ENCODE data around the gene SMAD3.
"Not testable (repeated sequence)": the region's sequence is repeated elsewhere in the genome, so short reads cannot be mapped to it uniquely, and the experiment has no call there.

The SMAD3 gene

DNA sequence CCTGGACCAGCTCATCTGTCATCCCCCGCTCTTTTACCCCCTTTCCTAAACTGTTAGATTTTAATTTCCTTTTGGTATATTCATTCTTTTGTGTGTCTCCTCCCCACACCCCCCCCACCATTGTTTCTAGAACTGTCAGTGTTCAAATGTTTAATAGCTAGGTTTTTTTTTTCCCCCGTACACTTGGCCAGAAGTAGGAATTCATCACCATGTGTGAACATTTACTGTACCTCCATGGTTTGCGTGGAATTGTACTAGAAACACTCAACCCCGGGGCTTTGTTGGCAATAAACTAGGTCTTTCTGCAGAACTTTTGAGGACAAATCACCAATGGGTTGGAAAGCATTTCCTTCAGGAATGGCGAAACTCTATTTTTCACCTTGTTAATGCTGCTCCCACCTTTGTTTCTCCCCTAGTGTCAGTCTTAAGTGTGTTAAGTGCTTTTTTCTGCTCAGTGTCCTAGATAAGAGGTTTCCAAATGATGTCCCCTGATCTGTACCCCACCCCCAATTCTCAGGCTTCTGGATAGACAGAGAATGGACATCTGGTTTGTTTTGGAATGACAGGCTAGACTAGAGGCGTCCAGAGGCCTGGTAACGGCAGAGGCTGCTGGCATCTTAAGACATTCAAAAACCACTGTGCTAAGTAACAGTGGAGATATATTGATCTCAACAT, 76.8 kb downstream of the SMAD3 start:
- no peak for DNase-seq (ENCODE audit: low read depth in 2 of 2)

DNA sequence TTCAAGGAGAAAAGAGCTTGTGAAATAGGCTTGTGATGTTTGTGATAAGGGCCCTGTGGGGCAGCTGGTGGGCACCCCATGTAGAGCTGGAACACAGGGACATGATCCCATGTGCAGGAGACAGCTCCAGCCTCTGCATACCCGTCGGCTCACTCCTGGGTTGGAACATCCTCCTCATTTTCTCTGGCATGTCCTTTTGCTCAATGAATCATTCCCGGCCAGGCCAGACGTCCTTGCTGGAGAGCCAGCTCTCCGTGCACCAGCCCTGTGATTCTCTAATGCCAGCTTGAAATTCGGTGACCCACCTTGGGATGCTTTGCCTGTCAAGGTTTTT, 77.3 kb downstream of the SMAD3 start:
- no peak for DNase-seq (ENCODE audit: low read depth in 2 of 2)

DNA sequence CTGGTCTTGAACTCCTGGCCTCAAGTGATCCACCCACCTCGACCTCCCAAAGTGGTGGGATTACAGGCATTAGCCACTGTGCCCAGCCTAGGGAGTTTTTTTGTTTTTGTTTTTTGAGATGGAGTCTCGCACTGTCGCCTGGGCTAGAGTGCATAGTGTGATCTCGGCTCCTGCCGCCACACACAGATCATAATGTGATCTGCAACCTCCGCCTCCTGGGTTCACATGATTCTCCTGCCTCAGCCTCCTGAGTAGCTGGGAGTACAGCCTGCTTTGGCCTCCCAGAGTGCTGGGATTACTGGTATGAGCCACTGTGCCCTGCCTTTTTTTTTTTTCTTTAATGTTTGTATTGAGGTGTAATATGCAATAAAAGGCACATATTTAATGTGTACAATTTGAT, 78.2 kb downstream of the SMAD3 start:
- no peak for DNase-seq (ENCODE audit: low read depth in 2 of 2)

DNA sequence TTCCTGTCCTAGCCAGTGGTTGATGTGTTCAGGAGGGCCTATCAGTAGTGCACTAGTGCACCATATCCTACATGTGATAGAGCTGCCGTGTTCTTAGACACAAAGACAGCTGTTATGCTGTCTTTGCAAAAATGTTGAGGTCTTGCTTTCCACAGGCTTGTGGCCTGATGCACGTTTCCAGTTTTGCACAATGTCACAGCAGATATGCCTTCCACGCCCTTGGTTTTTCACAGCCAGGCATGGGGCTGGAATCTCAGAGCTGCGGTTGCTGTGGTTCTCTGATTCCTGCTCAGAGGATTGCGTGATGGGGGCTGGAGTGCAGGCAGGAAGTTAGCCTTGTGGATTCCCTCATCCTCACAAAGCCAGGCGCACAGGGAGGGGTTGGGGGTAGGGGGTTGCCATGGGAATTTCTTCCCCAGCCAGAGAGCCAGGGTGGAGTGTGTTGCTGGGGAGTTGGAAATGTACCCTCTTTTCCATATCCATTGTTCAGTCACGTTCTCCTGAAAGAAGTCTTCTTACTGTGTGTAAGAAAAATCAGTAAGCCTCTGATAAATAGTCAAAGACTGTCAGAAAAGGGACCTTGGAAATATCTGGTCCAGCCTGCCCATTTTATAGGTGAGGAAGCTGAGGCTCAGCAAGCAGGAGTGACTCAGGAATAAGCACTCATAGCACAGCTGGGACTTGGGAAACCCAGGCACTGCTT, 79.4 kb downstream of the SMAD3 start:
- DNase-seq (ENCODE audit: low read depth in 2 of 2) = no peak

DNA sequence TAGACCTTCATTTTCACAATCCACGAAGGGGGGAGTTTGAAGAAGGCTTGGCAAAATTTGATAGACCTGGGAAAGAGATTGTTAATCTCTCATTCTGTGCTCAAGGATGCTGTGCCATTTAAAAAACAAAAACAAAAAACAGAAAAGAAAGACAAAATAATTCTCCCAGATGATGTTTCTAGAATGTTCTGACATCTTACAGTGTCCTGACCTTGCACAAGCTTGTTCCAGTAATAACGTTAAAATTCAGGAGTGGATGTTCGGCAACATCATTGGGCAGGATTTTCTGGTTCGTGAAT, 79.9 kb downstream of the SMAD3 start:
- DNase-seq (ENCODE audit: low read depth in 2 of 2) = no peak

DNA sequence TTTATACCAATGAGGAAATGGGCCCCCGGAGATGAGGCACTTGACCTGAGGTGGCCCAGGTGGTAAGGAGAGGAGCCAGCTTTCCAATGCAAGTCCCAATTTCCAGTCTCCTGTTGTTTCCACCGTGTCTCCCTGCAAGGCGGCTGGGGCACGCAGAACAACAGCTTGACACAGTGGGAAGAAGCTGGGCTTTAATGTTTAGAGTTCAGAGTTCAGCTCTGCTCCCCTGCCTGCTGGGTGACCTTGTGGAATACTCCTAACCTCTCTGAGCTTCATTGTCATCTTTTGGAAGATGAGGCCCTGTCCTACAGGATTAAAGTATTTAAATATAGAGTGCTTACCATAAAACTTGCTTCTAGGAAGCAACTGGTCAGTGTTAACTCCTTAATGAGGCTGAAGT, 80.3 kb downstream of the SMAD3 start:
- DNase-seq (ENCODE audit: low read depth in 2 of 2) = no peak

DNA sequence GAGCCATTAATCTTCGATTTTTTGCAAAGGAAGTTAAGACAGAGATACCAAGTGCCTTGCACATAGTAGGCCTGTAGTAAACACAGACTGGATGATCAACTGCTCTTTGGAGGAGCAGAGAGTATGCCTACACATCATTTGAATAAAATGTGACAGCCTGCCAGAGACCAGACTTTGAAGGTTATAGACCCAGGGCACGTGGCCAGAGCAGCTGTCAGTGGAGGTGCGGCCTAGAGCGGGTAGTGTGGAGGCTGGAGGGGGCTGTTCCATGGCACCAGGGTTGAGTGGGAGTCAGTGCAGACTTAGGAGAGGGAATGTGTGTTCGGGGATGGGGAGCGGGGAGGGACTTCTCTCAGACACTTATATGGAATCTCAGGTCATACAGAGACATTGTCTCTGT, 80.8 kb downstream of the SMAD3 start:
- DNase-seq (ENCODE audit: low read depth in 2 of 2) = no peak

DNA sequence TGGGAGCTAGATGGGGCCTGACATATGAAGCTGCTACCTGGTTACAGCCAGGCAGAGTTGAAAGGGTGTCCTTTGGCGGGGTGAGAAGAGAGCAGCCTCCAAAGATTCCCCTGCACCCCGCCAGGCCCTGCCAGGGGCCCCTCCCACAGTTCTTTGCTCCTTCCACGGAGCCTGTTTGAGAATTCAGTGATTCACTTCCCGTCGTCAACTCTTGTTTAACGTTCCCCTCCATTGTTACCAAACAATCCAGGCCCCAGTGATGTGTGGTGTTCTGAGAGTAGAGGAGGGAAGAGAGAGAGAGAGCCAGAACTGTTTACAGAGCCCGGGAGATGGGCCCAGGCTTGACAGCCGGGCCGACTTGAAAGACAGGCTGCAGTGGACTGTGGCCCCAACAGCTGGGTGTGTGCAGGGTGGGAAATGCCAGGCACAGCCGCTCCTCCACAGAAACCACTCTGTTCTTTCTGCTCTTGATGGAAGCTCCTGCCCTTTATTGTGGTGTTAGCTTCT, 81.5 kb downstream of the SMAD3 start:
- DNase-seq (ENCODE audit: low read depth in 2 of 2) = no peak

DNA sequence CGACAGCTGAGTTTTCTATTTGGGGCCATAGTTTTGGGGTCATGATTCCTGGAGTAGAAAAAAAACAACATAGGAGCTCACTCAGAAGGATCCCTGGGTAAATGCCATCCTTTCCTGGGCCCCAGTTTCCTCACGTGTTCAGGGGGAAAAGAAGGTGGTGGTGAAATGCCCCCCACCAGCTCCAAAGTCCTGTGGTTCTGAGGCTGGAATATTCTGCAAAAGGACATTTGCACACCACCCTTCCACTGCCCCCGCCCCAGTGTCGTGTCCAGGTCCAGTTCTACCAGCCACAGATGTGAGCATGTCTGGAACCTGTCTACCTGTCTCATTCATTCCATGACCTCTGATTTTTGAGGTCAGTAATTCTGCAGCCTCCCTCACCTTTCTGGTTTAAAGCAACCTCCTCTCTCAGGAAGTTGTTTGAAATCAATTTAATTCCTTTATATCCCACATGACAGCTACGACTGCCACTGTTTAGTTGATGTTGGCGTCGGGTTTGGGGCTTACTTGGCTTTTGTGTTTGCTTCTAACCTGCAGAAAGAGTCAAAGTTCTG, 82.1 kb downstream of the SMAD3 start:
- no peak for DNase-seq (ENCODE audit: low read depth in 2 of 2)

DNA sequence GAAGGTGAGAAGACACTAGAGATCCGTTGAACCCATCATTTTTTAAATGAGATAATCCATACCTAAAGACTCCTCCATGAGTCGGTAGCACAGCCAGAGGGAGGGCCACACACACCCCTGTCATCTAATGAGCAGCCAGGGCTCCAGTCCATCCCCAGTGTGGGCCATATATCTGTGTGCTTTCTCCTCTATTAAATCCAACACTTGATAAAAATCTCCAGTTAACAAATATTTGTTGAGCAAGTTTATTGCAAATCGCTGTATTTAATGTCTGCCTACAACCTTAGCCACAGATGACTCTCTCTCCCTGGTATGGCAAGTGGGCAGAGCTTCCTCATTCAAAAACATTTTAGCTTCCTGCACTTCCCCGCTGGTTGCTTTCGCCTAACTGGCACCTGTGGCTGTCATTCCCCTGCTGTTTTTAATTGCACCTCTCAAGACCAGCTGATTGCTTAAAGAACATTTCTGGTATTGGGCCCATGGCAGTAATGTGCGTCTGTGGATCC, 82.8 kb downstream of the SMAD3 start:
- DNase-seq (ENCODE audit: low read depth in 2 of 2) = no peak

DNA sequence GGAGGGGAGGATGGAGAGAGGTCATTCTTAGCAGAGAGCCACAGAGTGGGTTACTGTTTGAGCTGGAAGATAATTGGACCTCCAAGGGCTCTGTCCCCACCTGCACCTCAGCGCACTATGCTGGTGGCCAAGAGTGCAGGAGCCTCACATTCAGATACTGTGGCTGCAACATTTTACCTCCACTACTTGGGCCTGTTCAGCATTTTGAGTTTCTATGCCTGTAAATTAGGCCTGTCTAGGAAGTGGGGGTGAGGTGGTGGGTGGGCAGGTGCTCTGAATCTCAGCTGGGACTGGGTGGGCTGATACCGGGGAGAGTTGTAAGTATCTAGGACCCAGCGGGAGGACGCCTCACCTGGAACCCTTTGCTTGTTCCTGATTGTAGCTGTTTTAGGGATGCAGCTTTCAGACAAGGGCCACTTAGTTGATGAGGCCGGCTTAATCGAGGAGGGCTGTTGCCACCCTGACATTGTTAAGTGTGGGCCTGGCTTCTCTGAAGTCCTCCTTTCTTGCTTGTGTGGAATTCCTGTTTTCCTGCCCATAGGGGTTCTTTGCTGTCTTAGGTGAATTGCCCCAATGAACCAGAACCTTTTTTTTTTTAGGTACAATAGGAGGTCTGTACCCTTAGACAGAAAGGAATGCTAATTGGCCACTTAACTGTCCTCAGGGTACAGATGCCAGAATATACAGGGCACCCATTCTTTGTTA, 83.8 kb downstream of the SMAD3 start:
- DNase-seq (ENCODE audit: low read depth in 2 of 2) = no peak

DNA sequence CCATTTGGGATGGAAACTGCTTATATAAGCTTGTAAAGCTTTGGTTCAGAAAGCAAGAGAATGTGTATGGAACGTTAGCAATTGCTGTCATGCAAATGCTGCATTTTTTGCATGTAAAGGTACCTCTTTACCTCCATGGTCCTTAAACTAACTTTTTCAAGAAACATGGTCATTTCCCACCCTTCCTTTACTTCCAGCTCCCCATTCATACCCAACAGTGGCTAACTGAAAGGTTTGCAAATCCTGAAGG, 84.3 kb downstream of the SMAD3 start:
- DNase-seq (ENCODE audit: low read depth in 2 of 2) = no peak

DNA sequence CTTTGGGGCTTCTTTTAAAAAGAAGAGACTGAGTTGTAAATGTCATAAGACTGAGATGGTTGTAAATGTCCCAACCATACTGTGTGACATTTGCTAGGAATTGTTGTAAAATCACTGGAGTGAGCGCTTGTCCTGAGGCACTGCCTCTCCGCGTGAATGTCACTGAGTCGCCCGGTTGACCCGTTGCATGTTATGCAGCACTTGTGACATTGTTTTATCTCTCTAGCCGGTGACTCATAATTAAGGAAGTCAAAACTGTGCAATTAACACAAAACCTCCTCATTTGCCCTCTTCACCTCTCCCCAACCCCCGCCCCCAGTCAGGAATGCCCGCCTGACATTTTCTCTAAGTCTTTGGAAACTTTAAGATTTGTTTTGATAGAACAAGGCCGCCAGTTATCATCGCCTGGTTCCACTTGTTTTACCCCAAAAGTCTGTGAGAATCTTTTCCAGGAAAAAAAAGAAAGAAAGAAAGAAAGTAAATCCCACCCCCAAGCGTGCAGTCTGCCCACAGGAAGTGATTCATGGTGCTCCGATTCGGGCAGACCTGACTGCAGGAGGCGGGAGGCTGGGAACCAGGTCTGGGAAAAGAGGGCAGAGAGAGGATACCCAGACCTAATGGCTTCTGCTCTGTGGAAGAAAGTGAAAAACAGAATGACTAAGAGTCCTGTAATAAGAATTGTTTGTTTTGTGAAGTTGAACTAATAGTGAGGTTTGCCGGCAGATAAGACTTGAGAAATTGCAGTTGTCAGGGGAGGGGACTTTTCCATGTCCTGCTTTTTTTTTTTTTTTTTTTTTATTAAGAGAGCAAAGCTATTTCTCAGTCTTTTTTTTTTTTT, 84.8 kb downstream of the SMAD3 start:
- peak in 1 of 2 donors; percentile 34 for DNase-seq (ENCODE audit: low read depth in 2 of 2)

DNA sequence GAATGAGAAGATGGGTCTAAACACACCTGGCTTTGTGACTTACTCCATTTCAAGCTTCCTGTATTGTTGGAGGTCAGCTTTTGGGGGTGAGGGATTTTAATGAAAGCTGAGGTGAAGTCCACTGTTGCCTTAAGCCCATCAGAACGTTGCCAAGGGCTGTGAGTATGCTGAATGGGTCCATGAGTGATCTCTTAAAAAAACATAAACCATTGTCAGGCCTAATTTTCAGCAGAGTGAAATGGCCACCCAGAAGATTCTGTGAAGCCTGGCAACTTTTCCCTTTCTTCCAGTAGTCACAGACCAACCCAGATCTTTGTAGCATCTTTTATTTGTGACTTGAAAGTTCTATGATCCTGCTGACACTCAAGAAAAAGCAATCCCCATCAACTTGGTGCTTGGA, 87.0 kb downstream of the SMAD3 start:
- DNase-seq (ENCODE audit: low read depth in 2 of 2) = no peak

DNA sequence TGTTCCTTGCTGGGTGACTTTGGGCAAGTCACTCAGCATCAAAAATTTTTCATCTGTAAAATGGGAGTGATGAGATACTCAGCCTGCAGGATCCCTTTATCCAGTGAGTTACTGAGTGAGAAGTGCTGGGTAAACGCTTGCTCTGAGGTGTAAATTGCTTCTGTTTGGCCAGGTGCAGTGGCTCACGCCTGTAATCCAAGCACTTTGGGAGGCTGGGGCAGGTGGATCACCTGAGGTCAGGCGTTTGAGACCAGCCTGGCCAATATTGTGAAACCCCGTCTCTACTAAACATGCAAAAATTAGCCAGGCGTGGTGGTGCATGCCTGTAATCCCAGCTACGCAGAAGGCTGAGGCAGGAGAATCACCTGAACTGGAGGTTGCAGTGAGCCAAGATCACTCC, 87.6 kb downstream of the SMAD3 start:
- DNase-seq (ENCODE audit: low read depth in 2 of 2) = not testable (repeated sequence)

DNA sequence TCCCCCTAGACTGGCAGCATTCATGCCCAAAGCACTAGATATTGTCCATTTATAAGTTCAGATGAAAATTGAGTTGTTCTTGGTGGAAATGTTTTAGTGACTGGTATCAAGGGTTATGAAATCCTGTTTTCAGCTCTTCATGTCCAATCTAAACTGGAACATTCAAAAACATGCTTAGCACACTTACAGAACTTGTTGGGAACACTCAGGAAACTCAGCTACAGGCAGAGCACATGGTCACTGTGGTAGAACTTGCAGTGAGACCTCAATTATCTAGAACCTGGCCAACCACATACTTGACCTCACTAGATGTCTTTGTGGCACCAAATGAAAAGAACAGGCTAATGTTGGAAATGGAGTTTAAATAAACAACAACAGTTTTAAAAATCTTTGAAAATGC, 88.8 kb downstream of the SMAD3 start:
- no peak for DNase-seq (ENCODE audit: low read depth in 2 of 2)

DNA sequence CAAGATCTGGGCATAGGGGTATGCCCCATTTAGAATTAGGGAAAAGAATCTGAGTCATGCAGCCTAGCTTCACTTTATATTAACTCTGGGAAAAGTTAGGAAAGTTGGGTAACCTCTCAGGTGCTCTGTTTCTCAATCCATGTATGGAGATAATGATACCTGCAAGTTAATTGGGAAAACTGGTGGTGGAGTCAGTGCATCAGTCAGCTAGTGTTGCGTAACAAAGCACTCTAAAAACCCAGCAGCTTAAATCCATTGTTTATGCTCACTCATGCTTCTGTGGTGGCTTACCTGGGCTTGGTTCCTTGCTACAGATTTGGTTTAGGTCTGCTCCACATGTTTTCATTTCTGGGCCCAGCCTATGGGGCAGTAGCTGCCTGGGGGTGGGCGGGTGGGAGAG, 91.0 kb downstream of the SMAD3 start:
- DNase-seq (ENCODE audit: low read depth in 2 of 2) = no peak

DNA sequence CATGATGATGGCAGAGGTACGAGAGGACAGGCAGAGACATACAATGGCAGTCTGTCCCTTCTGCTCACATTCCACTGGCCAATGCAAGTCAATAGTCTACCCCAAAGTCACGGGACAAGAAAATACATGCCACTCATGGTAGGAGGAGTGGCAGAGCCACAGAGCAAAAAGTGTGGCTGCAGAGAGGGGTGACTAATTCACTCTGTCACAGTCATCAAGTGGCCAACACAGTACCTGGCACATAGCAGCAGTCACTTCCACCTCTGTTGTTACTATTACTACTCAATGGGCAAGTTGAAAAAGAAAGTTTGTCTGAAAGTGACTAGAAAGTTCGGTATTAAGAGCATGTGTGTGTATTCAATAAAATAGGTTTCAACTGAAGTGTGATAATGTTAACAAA, 91.4 kb downstream of the SMAD3 start:
- no peak for DNase-seq (ENCODE audit: low read depth in 2 of 2)

DNA sequence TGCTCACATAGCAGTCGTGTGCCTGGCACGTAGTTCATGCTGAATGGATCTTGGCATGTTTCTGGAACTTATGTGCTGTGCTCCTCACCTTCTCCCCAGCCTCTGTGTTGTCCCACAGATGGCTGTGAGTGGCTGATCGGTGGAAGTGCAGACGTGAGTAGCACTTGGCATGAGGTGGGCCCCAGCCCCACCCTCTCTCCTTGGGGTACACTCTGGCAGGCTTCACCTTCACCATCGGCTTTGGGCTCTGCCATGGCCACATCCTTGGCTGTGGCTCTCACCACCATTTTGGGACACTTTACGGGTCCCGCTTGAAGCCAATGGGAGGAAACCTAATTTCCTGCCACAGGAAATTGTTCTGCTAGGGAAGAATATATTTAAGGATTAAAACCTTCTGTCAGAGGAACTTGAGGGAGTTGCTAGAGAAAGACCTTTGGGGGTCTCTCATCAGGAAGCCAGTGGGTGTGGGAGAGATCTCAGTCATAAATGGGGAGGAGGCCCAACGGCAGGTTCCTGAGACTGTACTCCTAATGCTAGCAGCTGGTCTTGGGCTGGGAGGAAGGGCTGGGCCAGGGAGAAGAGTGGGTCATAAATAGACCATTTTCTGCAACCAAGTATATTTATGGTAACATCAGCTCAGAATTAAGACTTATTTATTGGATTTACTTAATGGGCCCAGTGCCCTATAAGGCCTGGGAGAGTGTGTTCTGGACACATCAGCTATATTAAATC, 92.3 kb downstream of the SMAD3 start:
- DNase-seq (ENCODE audit: low read depth in 2 of 2) = no peak

DNA sequence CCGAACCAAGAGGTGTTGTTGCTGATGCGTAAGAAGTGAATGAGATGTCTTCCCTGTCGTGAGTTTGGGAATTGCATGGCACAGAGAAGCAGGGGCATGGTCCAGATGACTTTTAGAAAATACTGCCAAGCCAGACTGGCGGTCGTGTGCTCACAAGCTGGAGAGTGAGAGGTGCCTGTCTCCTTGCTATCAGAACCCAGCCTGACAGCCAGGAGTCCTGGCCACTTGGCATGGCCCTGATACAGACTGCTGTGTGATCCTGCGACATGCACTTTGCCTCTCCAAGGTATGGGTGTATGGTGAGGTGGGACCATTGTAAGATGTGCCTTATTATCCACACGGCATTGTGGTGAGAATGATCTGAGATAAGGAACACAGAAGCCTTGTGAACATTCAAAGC, 93.0 kb downstream of the SMAD3 start:
- no peak for DNase-seq (ENCODE audit: low read depth in 2 of 2)

DNA sequence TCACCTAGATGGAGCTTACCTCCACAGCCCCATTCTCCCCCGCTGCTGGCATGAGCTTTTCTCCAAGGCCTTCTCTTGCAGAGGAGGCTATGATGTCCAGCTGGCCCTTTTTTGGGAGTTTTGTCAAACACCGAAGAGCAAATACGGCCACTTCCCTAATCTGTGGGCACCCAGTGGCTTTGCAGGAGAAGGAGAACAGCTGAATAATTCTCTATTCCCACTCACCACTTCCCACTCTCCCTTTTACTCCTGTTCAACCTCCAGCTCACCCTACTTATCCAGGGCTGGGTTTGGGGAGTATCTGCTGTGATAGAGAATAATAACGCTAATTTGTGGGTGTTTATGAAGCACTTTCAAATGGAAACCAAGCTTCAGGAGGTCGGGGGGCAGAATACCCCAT, 96.0 kb downstream of the SMAD3 start:
- no peak for DNase-seq (ENCODE audit: low read depth in 2 of 2)

DNA sequence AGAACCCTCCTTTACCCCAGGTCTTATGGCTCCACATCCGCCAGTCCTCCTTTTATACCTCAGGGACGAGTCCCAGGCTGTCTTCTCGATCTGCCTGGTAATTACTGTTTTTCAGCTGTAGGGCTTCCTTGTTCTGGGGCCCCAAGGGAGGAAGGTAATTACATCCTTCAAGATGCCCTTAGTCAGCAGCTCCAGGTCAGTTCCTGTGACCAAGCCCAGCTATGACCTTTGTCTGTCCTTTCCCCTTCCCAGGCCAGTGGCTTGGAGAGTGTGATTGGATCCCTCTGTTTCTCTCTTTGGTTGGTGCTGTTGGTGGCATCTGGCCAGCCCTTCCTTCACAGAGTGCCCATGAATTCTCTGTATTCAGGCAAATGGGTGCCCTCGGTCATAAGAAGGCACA, 96.5 kb downstream of the SMAD3 start:
- DNase-seq (ENCODE audit: low read depth in 2 of 2) = no peak
